NOMO-1 treated with dmso at 0.1 percent for 144 hours (cell line): ENCODE measurements around the gene FIZ1.

Experiments used
- DNase-seq: peaks from one replicate; lab custom pipeline; 2025; ENCODE audit not compliant: unreplicated experiment; lab: John Stamatoyannopoulos, UW

FIZ1 gene, protein sequence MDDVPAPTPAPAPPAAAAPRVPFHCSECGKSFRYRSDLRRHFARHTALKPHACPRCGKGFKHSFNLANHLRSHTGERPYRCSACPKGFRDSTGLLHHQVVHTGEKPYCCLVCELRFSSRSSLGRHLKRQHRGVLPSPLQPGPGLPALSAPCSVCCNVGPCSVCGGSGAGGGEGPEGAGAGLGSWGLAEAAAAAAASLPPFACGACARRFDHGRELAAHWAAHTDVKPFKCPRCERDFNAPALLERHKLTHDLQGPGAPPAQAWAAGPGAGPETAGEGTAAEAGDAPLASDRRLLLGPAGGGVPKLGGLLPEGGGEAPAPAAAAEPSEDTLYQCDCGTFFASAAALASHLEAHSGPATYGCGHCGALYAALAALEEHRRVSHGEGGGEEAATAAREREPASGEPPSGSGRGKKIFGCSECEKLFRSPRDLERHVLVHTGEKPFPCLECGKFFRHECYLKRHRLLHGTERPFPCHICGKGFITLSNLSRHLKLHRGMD

DNA sequence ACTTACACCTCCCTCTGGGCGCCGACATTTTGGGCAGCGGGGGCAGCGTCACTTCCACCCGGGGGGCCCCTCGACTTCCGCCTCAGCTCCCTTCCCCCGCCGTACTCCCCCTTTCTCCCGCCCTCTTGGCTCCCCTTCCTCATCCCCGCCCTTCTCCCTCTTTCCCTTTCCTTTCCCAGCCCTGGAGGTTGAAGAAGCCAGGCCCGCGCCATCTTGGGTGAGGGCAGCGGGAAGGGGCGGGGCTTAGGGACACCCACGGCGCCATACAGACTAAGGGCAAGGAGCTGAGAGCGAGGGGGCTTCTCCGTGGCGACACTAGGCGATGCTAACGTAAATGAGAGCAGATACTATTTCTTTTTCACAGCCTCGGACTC lies at the start of gene FIZ1:
FIZ1 (minus strand) TSS at position 50 of the 374 bp plus-strand sequence. CDS start 1,652 bp downstream, outside the sequence.
- DNase-seq: peak; percentile 99

DNA sequence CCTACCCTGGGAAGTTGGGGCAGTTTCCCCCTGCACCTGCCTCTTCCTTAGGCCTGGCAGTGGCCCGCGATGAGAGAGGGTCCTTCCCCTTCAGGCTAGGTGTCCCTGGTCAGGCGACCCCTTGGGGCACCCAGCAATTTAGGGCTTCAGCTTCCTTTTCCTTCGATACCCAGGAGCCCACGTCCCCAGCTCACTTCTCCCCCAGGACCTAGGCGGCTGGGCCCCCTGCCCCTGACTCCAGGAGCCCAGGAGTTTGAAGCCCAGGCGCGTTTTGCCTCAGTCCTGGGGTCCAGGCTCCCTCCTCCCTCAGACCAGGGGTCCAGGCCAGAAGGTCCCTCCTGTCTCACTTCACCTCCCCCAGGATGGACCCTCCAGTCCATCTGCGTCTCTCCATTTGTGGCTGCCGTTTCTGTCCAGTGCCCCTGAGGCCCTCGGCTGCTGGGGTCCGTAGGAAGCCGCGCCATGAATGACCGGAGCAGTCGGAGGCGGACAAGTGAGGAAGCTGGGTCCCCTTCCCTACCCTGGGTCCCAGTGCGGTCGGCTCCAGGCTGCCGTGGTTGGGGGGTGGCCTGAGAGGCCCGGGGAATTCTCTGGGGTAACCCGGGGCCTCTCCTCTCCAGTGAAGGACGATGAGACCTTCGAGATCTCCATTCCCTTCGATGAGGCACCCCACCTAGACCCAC lies 49.4 kb upstream of the FIZ1 start:
- DNase-seq: no peak

DNA sequence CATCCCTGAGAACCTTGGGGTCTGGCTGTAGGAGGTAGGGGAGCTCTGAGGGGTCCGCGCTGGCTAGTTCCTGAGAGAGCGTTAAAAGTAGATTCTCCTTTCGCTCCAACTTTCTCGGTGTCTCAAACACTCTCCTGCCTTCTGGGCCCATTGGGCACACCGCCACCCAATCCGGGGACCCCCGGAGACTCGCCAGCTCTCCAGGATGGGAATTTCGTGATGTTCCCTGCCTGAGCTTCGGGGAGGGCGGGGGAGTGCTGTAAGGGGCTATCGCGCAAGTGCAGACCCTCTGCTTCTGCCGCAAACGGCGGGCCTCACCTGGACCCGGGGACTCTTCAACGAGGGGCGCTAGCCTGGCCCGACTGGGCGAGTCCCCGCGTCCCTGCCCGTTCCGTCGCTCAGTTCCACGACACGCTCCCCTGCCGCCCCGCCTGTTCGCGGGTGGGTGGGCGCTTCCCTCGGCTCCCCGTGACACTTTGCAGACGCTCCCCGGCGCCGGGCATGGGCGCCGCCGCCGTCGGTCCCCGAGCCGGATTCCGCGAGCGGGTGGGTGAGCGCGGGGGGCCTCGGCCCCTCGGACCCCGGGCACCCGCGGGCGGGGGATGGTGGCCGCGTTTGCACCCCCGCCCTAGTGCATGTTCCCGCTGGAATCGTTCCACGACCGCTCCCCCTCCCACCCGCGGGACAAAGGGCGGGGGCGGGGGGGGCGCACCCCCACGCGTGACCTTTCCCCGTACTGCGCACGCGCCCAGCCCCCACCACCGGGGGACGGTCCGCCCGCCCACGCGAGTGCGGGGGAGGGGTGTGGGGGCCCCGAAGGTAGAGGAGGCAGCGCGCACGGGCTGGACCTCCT lies 48.6 kb upstream of the FIZ1 start, which contains the start of gene CCDC106:
CCDC106 (plus strand) TSS at position 481 of the 853 bp plus-strand sequence. CDS start 835 bp downstream, outside the sequence.
- no peak for DNase-seq

DNA sequence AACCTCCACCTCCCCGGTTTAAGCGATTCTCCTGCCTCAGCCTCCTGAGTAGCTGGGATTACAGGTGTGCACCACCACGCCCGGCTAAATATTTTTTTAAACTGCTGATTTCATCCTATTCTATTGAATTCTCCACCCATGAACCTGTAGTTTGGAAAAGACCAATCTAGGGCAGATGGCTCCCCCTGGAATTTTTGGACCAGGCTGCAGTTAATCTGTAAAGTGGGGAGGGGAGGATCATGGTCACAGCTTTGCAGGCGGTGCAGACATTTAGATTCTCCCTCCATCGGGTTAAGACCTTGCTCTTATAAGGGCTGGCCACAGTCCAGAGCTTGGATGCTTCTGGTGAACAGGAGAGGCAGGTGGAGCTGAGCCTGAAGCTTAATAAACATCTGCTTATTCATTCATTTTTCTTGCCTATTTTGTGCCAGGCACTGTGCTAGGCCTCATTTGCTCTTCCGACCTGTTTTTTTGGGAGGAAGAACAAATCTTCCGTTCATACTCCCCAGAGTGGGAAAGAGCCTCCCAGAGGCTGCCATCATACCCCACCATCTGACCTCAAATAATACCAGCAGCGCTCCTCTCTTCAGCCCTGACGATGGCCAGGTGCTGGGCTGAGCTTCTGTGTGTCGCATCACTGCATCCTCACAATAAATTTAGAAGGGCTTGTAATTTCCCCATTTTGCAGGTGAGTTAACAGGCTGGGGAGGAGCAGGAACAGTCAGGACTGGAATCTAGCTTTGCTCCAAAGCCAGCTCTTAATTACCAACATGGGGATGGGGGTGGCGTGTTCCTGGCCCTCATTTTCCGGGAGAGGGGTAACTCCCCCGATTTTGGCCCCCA lies 47.8 kb upstream of the FIZ1 start:
- no peak for DNase-seq

DNA sequence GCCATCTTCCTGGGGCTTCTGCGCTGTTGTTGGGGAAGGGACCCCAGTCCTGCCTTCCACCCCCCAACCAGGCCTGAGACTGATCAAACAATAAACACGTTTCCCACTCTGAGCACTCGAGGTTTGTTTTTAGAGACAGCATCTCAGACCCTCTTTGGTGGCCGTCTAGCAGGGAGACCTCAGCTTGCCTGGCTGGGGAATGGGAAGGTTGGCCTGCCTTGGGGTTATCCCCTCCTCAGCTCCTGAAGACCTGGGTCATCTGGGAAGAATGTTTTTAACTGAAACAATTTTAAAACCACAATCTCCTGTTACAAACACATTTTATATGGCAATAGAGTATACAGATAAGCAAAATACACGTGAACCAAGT lies 46.2 kb upstream of the FIZ1 start:
- DNase-seq: no peak

DNA sequence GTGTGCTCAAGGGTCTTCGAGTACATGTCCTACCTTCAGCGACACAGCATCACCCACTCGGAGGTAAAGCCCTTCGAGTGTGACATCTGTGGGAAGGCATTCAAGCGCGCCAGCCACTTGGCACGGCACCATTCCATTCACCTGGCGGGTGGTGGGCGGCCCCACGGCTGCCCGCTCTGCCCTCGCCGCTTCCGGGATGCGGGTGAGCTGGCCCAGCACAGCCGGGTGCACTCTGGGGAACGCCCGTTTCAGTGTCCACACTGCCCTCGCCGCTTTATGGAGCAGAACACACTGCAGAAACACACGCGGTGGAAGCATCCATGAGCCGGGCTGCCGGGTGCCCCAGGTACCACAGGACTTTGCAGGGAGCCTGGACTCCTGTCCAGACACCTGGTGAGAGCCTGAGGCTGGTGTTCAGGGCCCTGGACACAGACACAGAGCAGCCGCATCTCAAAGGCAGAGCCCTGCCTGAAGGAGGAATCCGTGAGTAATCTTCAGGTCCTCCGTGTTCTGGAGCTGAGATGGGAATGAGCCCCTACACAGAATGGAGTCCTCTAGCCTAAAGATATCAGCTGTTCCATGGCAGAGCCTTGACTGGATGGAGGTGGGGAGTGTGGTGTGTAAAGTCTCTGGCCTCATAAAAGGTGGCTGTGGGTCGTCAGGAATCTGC lies 45.7 kb upstream of the FIZ1 start:
- DNase-seq: no peak

DNA sequence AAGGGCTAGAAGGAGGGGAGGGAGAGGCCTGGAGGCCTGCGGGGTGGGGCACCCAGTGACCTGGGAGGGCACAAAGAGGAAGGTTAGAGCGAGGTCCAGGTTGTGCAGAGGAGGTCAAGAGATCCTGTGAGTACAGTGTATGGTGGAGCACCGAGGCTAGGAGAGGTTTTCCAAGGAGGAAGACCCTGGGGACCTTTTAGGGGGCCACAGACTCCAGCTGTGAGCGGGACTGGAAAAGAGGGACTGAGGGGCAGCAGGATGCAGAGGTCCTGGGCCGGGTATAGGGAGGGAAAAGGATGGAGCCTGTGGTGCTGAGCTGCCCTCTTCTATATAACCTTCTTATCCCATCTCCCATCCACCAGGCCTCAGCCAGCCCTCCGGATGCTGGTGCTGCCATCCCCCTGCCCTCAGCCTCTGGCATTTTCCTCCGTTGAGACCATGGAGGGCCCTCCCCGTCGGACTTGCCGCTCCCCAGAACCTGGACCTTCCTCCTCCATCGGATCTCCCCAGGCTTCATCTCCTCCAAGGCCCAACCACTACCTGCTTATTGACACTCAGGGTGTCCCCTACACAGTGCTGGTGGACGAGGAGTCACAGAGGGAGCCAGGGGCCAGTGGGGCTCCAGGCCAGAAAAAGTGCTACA lies 45.0 kb upstream of the FIZ1 start:
- DNase-seq: no peak

DNA sequence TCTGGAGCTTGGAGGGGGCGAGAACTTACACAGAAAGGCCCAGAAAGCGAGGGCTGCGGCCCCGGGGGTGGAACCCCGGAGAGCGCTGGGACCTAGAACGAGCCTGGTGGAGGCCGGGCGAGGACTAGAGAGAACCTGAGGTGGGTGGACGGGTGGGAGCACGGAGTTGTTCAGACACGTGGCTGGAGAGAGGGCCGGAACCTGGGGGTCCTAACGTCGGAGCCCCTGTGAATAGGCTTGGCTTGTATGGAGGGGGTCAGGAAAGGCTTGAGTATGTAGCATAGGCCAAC lies 44.5 kb upstream of the FIZ1 start:
- no peak for DNase-seq

DNA sequence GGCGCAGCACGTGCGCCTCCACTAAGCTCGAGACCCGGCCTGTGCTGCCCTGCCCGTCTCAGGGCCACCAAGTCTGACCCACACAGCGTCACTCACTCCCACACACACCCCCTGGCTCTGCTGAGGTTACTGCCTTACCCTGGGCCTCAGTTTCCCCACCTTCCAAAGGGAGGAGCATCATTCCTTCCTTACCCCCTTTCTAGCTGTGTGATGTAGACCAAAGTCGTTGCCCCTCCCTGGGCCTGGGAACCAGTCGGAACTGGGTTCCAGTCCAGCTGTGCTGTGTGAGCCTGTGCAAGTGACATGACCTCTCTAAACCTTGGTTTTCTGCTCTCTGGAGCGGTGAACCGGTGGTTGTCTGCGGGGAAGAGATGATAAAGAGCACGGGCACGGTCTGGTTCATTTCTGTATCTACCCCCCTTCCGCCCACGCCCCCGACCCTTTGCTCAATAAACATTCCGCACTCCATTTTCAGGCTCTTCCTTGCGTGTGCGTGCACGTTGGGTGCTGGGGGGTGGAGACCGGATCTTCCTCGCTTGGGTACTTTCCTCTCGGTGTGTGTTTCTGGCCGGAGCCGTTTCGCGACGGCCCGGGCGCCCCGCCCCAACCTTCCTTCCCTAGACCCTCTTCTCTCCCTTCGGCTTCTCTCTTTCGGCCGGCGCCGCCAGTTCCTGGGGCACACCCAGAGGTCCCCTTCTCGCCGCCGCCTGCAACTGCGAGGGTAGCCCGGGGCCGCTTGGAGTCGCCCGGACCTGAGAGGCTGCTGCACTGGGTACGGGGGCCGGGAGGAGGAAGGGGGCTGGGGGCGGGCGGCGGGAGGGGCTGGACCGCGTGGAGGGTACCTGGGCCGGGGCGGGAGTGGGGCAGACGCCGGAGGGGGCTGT lies 43.9 kb upstream of the FIZ1 start, which contains the start of gene ZNF581:
ZNF581 (plus strand) TSS at position 647 of the 884 bp plus-strand sequence. CDS start 923 bp downstream, outside the sequence.
- peak; percentile 63 for DNase-seq

DNA sequence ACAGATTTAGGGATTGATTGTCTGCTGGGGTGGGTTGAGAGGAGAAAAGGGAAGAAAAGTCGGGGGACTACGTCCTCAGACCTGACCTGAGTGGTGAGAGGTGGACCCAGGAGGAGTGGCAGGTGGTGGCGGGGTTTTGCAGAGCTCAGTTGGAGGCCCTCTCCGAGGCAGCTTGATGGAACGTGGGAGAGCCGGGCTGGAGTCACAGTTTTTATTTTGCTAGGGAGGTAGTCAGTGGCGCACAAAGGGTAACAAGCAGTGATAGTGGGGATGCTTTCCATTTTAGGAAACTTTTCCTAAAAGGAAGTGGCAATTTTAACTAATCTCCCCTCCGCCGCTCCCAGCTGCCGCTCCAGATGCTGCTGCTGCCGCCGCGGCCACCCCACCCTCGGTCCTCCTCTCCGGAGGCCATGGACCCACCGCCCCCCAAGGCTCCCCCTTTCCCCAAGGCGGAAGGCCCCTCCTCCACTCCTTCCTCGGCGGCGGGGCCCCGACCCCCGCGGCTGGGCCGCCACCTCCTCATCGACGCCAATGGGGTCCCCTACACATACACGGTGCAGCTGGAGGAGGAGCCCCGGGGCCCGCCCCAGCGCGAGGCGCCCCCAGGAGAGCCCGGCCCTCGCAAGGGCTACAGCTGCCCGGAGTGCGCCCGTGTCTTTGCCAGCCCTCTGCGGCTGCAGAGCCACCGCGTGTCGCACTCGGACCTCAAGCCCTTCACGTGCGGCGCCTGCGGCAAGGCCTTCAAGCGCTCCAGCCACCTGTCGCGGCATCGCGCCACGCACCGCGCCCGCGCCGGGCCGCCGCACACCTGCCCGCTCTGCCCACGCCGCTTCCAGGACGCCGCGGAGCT lies 43.1 kb upstream of the FIZ1 start:
- no peak for DNase-seq

DNA sequence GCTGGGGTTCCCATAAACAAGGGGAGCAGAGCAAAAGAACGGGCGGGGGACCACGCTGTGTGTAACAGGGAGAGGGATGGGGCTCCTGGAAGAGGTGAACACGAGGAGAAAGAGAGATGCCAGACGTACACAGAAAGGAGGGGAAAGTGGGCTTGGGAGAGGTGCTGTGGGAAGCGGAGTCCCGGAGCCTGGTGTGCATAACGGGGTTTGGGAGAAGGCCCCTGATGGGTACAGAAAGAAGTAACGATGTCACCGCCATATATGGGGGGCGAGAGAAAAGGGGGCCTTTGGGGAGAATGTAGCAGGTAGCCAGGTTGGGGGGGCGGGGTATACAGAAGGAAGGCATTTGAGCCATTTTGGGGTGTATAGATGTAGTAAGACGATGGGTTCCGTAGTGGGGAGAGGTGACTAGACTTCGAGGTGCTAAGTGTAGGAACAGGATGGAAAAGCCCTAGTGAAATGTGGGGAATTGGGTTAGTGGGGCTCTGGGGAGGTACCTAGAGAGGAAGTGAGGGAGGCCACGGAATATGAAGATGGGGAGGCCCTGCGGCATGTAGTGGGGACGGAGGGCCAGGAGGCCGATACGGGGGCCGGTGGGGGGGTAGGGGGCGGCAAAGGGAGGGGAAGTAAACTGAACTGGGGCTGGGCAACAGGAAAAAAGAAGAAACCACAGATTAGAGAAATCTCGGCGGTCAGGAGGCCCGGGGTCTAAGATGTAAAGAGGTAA lies 42.3 kb upstream of the FIZ1 start:
- DNase-seq: no peak

DNA sequence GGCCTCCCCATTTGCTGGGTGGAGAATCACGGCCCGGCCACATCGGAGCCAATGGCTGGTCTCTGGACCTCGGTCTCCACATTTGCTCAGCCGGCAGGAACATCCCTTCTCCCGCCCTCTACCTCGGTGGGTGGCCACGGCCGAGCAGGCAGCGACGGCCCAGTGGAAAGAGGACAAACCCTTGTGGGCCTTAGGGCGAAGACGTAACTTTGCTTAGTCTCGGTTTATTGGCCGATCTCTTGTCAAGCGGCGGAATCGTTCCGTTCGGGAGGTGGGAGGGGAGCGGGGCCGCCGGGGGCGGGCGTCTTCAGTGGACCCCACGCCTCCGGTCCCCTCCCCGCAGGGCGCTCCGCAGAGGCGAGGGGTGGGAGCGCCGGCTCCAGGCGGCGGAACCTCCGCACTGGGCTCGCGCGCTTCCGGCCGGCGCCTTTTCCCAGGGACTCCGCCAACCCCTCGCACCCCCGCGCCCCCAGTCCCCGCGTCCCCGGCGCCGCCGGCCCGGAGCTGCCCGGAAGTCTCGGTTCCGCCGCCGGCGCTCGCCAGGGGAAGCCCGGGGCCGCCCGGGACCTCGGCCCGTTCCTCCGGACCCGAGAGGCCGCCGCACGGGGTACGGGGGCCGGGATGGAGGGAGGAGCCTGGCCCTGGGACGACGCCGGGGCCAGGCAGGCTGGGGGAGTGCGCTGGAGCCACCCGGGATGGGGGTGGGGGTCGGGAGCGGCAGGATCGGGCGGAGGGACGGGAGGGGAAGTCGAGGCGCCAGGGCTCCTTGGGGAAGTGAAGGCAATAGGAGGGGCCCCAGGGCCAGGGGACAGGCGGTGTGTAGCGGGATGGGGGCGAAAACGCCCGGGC lies 41.5 kb upstream of the FIZ1 start, which contains the start of gene ZNF580:
ZNF580 (plus strand) TSS at position 426 of the 849 bp plus-strand sequence. CDS start 1,507 bp downstream, outside the sequence.
- DNase-seq: no peak

DNA sequence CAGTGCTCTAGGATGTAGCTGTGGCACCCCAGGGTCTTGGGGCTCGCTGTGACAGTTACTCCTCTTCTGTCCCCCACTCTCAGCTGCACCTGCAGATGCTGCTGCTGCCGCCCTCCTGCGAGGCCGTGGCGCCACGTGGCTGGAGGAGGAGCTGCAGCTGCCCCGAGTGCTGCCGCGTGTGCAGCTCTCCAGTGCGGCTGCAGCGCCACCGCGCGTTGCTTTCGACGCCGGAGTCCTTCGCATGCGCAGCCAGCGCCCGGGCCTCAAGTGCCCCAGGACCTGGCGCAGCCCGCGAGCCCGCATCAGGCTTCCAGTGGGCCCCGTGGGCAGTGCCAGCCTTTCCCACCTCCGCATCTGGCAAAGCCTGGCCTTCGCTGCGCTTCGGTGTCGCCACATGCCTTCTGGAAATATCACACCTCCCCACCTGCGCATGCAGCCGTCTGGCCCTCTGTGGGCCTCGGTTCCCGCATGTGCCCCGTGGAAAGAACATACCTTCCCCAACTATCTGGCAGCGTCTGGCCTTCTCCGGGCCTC lies 40.8 kb upstream of the FIZ1 start:
- DNase-seq: no peak

DNA sequence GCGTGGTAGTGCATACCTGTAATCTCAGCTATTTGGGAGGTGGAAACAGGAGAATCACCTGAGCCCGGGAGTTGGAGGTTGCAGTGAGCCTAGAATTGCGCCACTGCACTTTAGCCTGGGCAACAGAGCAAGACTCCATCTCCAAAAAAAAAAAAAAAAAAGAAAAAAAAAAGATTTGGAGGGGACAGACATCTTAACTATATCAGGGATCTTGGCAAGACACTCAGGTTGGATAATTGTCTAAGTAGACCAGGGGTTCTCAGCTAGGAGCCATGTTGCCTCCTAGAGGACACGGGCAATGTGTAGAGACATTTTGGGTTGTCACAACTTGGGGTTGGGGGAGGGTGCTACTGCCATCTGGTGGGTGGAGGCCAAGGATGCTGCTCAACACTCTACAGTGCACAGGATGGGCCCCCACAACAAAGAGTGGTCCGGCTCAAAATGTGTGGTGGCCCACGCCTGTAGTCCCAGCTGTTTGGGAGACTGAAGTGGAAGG lies 39.6 kb upstream of the FIZ1 start:
- DNase-seq: peak; percentile 22

DNA sequence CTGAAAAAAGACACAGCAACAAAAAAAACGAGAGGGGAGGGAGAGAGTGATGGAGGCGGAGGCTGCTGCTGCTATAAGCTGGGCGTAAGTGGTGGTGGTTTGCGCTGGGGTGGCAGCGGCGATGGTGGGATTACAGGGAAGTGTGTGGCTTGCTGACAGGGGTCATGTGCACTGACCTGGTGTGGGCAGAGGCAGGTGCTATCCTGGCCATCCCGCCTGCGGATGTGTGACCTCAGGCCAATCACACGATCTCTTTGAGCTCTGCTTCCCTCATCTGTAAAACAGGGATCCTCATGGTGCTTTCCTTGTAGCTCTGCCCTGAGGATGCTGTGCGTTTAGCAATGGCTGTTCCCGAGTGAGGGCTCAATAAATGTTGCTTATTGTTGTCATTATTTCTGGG lies 38.2 kb upstream of the FIZ1 start:
- DNase-seq: no peak
